GM12878 (cell line): ENCODE measurements around the gene NCMAP. TPM values are rescaled to one million over a fixed set of nuclear protein-coding genes. Genes with fewer than 3 reads are reported as not detected.

Experiments
- ATAC-seq: fragments of 200-7000 bp; cut with Tn5 transposase; 3 replicates; pipeline ENCODE4 v1.9.1; 2020; ENCODE audit warnings: mild to moderate bottlenecking, moderate library complexity
- BruUV-seq: library from RNA; stranded (reverse); fragments of 400-500 nt; replicated peaks from 2 replicates; lab custom pipeline; 2021; lab: Mats Ljungman, UMichigan
- CTCF ChIA-PET: fragments of 300-600 bp; sonication (Branson Sonifier 250); formaldehyde crosslinking; extraction: SDS; loops from one replicate; lab custom pipeline; 2021; ENCODE audit warnings: inconsistent platforms; lab: Yijun Ruan, JAX
- POLR2A ChIA-PET: fragments of 350-600 bp; formaldehyde crosslinking; extraction: SDS; loops from one replicate; lab custom pipeline; 2021; ENCODE audit warnings: inconsistent platforms; lab: Charles Lee
- RAD21 ChIA-PET: fragments of 300-600 bp; sonication (Branson Sonifier 250); formaldehyde crosslinking; loops from one replicate; lab custom pipeline; 2023; ENCODE audit warnings: antibody characterized with exemption; ENCODE audit not compliant: unreplicated experiment; lab: Charles Lee
- SMC1A ChIA-PET: fragments of 300-600 bp; sonication (Branson Sonifier 250); formaldehyde crosslinking; loops from one replicate; lab custom pipeline; 2023; ENCODE audit not compliant: unreplicated experiment, uncharacterized antibody; lab: Charles Lee
- DNase-seq: peaks from one replicate; pipeline ENCODE4 v3.0.0-alpha.2; 2011; ENCODE audit warnings: low read depth, low spot score
- FAIRE-seq: peaks from 3 replicates; lab custom pipeline; 2011; peaks lifted over from hg19 to GRCh38; lab: Jason Lieb, UNC
- H2AFZ ChIP-seq: 2 replicates; pipeline ENCODE4 v1.6.0; 2011; ENCODE audit warnings: low read depth, low read length, control low read depth; ENCODE audit not compliant: control insufficient read depth
- H3K27ac ChIP-seq: 2 replicates; pipeline ENCODE4 v1.5.1; 2011; ENCODE audit warnings: control low read depth; ENCODE audit not compliant: control insufficient read depth, insufficient read depth
- H3K27me3 ChIP-seq, 2 experiments: replicated peaks in 1 of 2; 2 replicates each; pipeline versions ENCODE4 v1.6.0 to v1.6.1; 2011; ENCODE audit warnings: low read length in 1 of 2; ENCODE audit not compliant: control insufficient read depth in 2 of 2, insufficient read depth in 2 of 2
- H3K36me3 ChIP-seq, 2 experiments: 2 replicates each; pipeline ENCODE4 v1.5.1; 2011; ENCODE audit warnings: low read length in 1 of 2; ENCODE audit not compliant: control insufficient read depth in 2 of 2, insufficient read depth in 2 of 2
- H3K4me1 ChIP-seq: 2 replicates; pipeline ENCODE4 v1.6.1; 2011; ENCODE audit warnings: mild to moderate bottlenecking, low read length, moderate library complexity, mixed read lengths; ENCODE audit not compliant: control insufficient read depth, insufficient read depth
- H3K4me2 ChIP-seq: 2 replicates; pipeline ENCODE4 v1.6.0; 2011; ENCODE audit warnings: control low read depth; ENCODE audit not compliant: control insufficient read depth, insufficient read depth
- H3K4me3 ChIP-seq: fragments of 200-600 bp; sonication (generic); 2 replicates; pipeline ENCODE4 v1.5.1; 2016
- H3K79me2 ChIP-seq: 2 replicates; pipeline ENCODE4 v1.6.0; 2011; ENCODE audit warnings: low read length; ENCODE audit not compliant: control insufficient read depth, insufficient read depth
- H3K9ac ChIP-seq: 2 replicates; pipeline ENCODE4 v1.8.0; 2011; ENCODE audit warnings: low read length, control low read depth, mixed read lengths; ENCODE audit not compliant: control insufficient read depth, insufficient read depth
- H3K9me3 ChIP-seq: replicated peaks from 3 replicates; pipeline ENCODE4 v1.5.1; 2011; ENCODE audit warnings: mild to moderate bottlenecking, low read length; ENCODE audit not compliant: control insufficient read depth, insufficient read depth
- H4K20me1 ChIP-seq: 2 replicates; pipeline ENCODE4 v1.6.0; 2011; ENCODE audit not compliant: control insufficient read depth, insufficient read depth
- BHLHE40 ChIP-seq, 2 experiments: fragments of 450-650 bp in 1 of 2; IDR thresholded peaks; 2 replicates each; pipeline ENCODE4 v1.6.1; 2011 to 2017; ENCODE audit warnings: low read depth in 2 of 2, borderline replicate concordance in 1 of 2, improper control_type of control experiment in 1 of 2, low read length in 1 of 2, mild to moderate bottlenecking in 1 of 2
- CBX5 ChIP-seq: sonication (generic); IDR thresholded peaks from 2 replicates; pipeline ENCODE4 v1.6.1; 2016; ENCODE audit warnings: low read depth, moderate library complexity, mild to moderate bottlenecking, inconsistent platforms
- EGR1 ChIP-seq, 2 experiments: IDR thresholded peaks; 1 replicate in 1 of 2; 2 replicates in 1 of 2; pipeline ENCODE4 v1.6.1; 2011 to 2012; ENCODE audit warnings: low read depth in 2 of 2, low read length in 2 of 2, borderline replicate concordance in 1 of 2, mild to moderate bottlenecking in 1 of 2, moderate library complexity in 1 of 2
- HDGF ChIP-seq: fragments of 450-650 bp; IDR thresholded peaks from 2 replicates; pipeline ENCODE4 v1.6.1; 2016; ENCODE audit warnings: antibody characterized with exemption
- IKZF2 ChIP-seq, 2 experiments: fragments of 450-650 bp; IDR thresholded peaks; 2 replicates each; pipeline ENCODE4 v1.6.1; 2017; ENCODE audit warnings: mild to moderate bottlenecking in 2 of 2, moderate library complexity in 2 of 2
- JUNB ChIP-seq: IDR thresholded peaks from 2 replicates; pipeline ENCODE4 v1.6.1; 2016; ENCODE audit warnings: antibody characterized with exemption, mild to moderate bottlenecking
- NR2F1 ChIP-seq: fragments of 450-650 bp; conservative IDR thresholded peaks from 2 replicates; pipeline ENCODE4 v1.6.1; 2017; ENCODE audit warnings: mild to moderate bottlenecking
- RB1 ChIP-seq: fragments of 450-650 bp; formaldehyde crosslinking; IDR thresholded peaks from 2 replicates; pipeline ENCODE4 v1.6.1; 2017; ENCODE audit warnings: mild to moderate bottlenecking, borderline replicate concordance
- RELA ChIP-seq: fragments of 450-650 bp; IDR thresholded peaks from 2 replicates; pipeline ENCODE4 v1.8.0; 2014; ENCODE audit warnings: borderline replicate concordance; ENCODE audit not compliant: partially characterized antibody
- STAT1 ChIP-seq: fragments of 450-650 bp; conservative IDR thresholded peaks from 2 replicates; pipeline ENCODE4 v1.6.1; 2014; ENCODE audit warnings: antibody characterized with exemption, mild to moderate bottlenecking
- WGBS: methylation state at CpG from one replicate; pipeline ENCODE4 v1.1.6; 2016; ENCODE audit warnings: low lambda C conversion rate; ENCODE audit not compliant: insufficient replicate concordance, insufficient coverage; ENCODE audit errors: missing lambda C conversion rate; 5-methylcytosine and 5-hydroxymethylcytosine counted together
- in situ Hi-C: fragments of 300-500 bp; cut with MboI; formaldehyde crosslinking; loops from 9 replicates; pipeline ENCODE4 v1.14.3; 2018; ENCODE audit warnings: mixed read lengths
- intact Hi-C: fragments of 100-400 bp; cut with micrococcal nuclease; formaldehyde crosslinking; loops from one replicate; pipeline ENCODE4 v1.14.2; 2022; ENCODE audit not compliant: unreplicated experiment
- polyA plus RNA-seq, 11 experiments: library from polyadenylated mRNA; depleted of rRNA in 4 of 11; unstranded in 6 of 11; stranded (reverse) in 5 of 11; fragments of >200 nt; fragmentation: Nextera tagmentation in 4 of 11; fragmentation: Illumina TruSeq in 1 of 11; extraction: Ambion mirVana in 4 of 11; extraction: Trizol in 1 of 11; gene quantifications; 1 replicate in 1 of 11; 2 replicates in 10 of 11; pipeline versions ENCODE4 v1.2.1 to v1.2.3, GENCODE V29; 2011 to 2016; ENCODE audit warnings: inconsistent platforms in 2 of 11, missing spikeins in 2 of 11, low read depth in 1 of 11
- total RNA-seq, 4 experiments: library from RNA; depleted of rRNA in 3 of 4; stranded (reverse); fragments of >200 nt in 3 of 4; fragmentation: Illumina TruSeq in 1 of 4; extraction: Trizol in 1 of 4; gene quantifications; 2 replicates each; pipeline versions ENCODE4 v1.2.1 to v1.2.3, GENCODE V29; 2013 to 2021
- TF ChIP-seq, protein P1 (sequence below): fragments of 150-350 bp; IDR thresholded peaks from 2 replicates; pipeline ENCODE4 v1.6.1; 2014; ENCODE audit warnings: mild to moderate bottlenecking, low read depth, low read length
- TF ChIP-seq, protein P2 (sequence below): fragments of 450-650 bp; IDR thresholded peaks from 2 replicates; pipeline ENCODE4 v1.6.1; 2017; ENCODE audit warnings: mild to moderate bottlenecking, moderate library complexity
- TF ChIP-seq, protein P3 (sequence below): IDR thresholded peaks from 2 replicates; pipeline ENCODE4 v1.6.1; 2012; ENCODE audit warnings: mild to moderate bottlenecking, low read depth, low read length

NCMAP gene
- total and polyA plus RNA-seq, 10 of the 15 experiments (the other 5 are each of a cell fraction or from before 2014, with no cell fraction given), result not detected

DNA sequence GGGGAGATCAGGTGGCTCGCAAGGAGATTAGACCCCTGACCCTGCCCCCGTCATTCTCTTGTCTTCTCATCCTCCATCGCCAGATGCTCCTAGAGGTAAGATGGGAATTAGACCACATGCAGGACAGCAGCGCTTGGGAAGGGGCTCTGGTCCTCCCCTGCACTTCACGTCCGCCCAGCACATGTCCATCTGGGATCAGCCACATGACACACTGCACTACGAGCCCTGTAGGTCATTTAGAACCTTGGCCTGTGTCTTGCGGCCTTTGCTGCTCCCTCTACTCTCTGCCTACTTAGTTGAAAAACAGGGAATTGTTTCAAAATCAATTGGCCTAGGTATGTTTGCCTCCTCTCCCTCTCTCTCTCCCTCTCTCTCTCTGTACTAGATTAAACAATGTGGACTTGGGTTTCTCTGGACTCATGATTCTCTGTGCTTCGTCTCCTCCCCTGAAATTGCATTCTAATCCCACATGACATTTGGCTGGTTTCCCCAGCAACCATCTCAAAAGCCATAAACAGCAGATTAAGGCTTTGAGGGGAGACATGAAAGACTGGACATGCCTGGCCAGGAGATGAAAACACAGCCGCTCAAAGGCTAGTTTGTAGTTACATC is 3.8 kb upstream of the NCMAP start:
- 48% methylated on average over 10 of the region's 10 CpGs for WGBS
- intact Hi-C loops (no loop called here), in situ Hi-C loops (no loop called here)
- Histone ChIP-seq H3K36me3 (no peaks in the 10 kb centered on the region), H2AFZ (no peak overlapping the region), H3K27ac (no peak overlapping the region), H4K20me1 (no peaks in the 10 kb centered on the region), H3K9ac (no peak overlapping the region), H3K27me3 (peaks cover 5 to 10% of the 10 kb centered on the region in 2 experiments), H3K9me3 (no peaks in the 10 kb centered on the region), H3K4me2 (no peak overlapping the region), H3K79me2 (no peaks in the 10 kb centered on the region), H3K4me1 (no peaks in the 10 kb centered on the region), H3K4me3 (no peak overlapping the region)
- POLR2A ChIA-PET, result no interaction called here
- BruUV-seq, result no TSS peak
- ATAC-seq, result no peak
- TF ChIP-seq HDGF (no peak), STAT1 (no peak), NR2F1 (no peak), JUNB (no peak), BHLHE40 (IDR thresholded peaks at IDR 0.05; ENCODE audit: borderline replicate concordance in 1 of 2, low read depth in 2 of 2, low read length in 1 of 2) (no peak), IKZF2 (IDR thresholded peaks at IDR 0.05) (no peak), CBX5 (no peak), RELA (no peak), RB1 (no peak), EGR1 (IDR thresholded peaks at IDR 0.05; ENCODE audit: borderline replicate concordance in 1 of 2, low read depth in 2 of 2, low read length in 2 of 2) (no peak)
- TF ChIP-seq, protein P1, sequence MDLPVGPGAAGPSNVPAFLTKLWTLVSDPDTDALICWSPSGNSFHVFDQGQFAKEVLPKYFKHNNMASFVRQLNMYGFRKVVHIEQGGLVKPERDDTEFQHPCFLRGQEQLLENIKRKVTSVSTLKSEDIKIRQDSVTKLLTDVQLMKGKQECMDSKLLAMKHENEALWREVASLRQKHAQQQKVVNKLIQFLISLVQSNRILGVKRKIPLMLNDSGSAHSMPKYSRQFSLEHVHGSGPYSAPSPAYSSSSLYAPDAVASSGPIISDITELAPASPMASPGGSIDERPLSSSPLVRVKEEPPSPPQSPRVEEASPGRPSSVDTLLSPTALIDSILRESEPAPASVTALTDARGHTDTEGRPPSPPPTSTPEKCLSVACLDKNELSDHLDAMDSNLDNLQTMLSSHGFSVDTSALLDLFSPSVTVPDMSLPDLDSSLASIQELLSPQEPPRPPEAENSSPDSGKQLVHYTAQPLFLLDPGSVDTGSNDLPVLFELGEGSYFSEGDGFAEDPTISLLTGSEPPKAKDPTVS, result no peak
- TF ChIP-seq, protein P2, sequence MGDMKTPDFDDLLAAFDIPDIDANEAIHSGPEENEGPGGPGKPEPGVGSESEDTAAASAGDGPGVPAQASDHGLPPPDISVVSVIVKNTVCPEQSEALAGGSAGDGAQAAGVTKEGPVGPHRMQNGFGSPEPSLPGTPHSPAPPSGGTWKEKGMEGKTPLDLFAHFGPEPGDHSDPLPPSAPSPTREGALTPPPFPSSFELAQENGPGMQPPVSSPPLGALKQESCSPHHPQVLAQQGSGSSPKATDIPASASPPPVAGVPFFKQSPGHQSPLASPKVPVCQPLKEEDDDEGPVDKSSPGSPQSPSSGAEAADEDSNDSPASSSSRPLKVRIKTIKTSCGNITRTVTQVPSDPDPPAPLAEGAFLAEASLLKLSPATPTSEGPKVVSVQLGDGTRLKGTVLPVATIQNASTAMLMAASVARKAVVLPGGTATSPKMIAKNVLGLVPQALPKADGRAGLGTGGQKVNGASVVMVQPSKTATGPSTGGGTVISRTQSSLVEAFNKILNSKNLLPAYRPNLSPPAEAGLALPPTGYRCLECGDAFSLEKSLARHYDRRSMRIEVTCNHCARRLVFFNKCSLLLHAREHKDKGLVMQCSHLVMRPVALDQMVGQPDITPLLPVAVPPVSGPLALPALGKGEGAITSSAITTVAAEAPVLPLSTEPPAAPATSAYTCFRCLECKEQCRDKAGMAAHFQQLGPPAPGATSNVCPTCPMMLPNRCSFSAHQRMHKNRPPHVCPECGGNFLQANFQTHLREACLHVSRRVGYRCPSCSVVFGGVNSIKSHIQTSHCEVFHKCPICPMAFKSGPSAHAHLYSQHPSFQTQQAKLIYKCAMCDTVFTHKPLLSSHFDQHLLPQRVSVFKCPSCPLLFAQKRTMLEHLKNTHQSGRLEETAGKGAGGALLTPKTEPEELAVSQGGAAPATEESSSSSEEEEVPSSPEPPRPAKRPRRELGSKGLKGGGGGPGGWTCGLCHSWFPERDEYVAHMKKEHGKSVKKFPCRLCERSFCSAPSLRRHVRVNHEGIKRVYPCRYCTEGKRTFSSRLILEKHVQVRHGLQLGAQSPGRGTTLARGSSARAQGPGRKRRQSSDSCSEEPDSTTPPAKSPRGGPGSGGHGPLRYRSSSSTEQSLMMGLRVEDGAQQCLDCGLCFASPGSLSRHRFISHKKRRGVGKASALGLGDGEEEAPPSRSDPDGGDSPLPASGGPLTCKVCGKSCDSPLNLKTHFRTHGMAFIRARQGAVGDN, result no peak
- TF ChIP-seq, protein P3, sequence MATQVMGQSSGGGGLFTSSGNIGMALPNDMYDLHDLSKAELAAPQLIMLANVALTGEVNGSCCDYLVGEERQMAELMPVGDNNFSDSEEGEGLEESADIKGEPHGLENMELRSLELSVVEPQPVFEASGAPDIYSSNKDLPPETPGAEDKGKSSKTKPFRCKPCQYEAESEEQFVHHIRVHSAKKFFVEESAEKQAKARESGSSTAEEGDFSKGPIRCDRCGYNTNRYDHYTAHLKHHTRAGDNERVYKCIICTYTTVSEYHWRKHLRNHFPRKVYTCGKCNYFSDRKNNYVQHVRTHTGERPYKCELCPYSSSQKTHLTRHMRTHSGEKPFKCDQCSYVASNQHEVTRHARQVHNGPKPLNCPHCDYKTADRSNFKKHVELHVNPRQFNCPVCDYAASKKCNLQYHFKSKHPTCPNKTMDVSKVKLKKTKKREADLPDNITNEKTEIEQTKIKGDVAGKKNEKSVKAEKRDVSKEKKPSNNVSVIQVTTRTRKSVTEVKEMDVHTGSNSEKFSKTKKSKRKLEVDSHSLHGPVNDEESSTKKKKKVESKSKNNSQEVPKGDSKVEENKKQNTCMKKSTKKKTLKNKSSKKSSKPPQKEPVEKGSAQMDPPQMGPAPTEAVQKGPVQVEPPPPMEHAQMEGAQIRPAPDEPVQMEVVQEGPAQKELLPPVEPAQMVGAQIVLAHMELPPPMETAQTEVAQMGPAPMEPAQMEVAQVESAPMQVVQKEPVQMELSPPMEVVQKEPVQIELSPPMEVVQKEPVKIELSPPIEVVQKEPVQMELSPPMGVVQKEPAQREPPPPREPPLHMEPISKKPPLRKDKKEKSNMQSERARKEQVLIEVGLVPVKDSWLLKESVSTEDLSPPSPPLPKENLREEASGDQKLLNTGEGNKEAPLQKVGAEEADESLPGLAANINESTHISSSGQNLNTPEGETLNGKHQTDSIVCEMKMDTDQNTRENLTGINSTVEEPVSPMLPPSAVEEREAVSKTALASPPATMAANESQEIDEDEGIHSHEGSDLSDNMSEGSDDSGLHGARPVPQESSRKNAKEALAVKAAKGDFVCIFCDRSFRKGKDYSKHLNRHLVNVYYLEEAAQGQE, result no peak
- RAD21 ChIA-PET, result no interaction called here
- SMC1A ChIA-PET, result no interaction called here
- FAIRE-seq, result no peak
- DNase-seq, result no peak
- CTCF ChIA-PET, result interaction anchor here (0.9 kb wide), 1 partner anchor 35 kb away, joined by 4 read pairs; no protein-coding TSS in a partner anchor
